Ramos (cell line): ENCODE data around the gene VGLL4.
"Not testable (repeated sequence)": the region's sequence is repeated elsewhere in the genome, so short reads cannot be mapped to it uniquely, and the experiment has no call there.

ENCODE experiments used
- in situ Hi-C: fragments of 300-500 bp; cut with MboI; formaldehyde crosslinking; loops from one replicate; pipeline ENCODE4 v1.14.3; 2022; ENCODE audit warnings: low sequenced_read_pairs; ENCODE audit not compliant: unreplicated experiment

Gene VGLL4

DNA sequence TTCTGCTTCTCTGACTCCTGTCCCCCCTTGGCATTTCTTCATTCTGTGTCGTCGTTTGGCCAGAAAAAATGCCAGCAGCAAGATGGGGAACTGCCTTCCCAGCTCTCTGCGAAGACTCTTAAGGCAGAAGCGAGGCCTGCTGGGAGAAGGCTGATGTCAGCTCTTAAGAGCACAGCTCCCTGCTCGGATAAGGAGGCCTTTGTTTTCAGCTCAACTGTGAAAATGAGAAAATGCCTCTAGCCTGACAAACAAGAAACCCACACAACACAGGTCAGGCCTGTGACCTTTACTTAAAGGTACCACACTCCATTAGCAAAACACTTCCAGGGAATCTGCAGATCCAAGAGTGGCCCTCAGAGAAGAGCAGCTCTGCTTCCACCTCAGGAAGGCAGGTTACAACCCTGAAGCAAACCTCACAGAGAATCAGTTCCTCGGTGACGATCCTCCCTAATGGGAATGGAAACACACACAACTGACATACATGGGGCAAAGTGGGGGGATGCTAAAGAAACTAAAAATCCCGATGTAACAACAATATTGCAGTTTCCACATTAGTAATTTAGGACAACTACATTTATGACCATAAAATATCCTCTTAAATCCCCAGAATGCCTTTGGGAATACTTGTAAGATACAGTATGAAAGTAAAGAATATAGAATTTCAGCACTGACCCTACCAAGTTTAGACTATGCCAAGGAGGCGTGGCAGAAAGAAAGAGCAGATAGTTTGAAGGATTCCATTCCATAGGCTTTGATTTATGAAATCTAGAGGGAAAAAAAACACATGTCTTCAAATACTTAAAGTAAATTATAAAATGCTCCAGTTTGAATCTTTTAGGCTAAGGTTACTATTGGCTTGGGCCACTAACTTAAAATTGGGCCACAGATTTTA is 52.1 kb downstream of the VGLL4 start:
- in situ Hi-C loops: no loop called here

DNA sequence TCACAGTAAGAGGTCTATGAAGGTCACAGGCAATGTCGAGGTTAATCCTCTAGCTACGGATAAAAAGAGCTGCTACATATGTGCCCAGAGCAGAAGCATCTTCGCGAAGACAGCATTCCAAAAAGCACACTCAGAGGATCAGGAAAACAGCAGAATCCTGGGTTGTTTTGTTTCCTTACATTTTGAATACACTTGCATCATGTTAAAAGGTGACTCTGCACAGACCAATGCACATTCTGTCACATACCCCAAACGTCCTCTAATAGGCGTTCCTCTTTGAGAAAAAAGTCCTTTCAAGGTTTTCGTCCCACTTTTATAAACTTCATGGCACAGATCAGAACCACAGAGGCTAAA is 52.7 kb downstream of the VGLL4 start:
- in situ Hi-C loops: no loop called here

DNA sequence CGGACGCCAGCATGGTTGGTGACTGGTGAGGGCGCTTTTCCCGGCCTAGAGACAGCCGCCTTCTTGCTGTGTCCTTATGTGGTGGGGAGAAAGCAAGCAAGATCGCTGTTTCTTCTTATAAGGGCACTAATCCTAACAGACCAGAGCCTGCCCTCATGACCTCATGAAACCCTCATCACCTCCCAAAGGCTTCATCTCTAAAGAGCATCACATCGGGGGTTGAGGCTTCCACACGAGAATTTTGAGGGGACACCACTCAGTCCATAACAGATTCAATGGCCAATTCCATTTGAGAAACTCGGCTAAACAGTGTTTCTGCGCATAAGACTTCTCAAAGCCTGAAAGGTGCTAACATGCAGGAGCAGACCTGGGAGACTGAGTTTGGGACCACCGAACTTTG is 54.0 kb downstream of the VGLL4 start:
- in situ Hi-C loops: no loop called here

DNA sequence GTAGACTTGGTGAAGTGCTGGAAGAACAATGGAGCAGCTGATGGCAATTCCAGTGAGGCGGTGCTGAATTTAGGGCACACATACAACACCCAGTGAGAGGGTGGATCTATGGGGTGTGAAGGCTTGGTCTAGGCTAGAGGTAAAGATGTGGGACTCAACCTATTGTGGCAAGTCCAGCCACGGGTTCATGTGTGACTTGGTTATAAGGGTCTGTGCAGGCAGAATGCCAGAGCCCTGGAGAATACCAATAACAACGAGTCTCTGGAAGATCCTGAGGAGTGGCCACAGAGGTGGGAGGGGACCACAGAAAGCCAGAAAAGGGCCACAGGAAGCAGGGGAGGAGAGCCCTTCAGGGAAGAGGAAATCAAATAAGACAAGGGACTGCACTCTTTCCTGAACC is 55.0 kb downstream of the VGLL4 start:
- in situ Hi-C loops: no loop called here

DNA sequence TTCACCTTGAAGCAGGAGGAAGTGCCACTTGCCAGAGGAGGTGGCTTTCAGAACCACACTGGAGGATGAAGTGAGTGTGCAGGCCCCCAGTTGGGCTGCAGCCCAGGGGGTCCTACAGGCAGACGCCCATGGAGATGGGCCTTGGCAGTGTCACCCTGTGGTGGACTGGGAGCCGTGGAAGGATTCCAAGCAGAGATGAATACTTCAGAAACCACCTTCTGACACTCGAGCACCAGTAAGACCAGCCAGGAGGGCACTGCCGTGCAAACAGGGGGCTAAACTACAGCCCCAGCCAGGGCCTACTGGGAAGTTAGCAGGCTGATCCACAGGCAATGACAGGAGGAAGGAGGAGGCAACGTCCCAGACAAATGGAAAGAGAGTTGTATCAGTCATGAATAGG is 55.4 kb downstream of the VGLL4 start:
- in situ Hi-C loops: no loop called here

DNA sequence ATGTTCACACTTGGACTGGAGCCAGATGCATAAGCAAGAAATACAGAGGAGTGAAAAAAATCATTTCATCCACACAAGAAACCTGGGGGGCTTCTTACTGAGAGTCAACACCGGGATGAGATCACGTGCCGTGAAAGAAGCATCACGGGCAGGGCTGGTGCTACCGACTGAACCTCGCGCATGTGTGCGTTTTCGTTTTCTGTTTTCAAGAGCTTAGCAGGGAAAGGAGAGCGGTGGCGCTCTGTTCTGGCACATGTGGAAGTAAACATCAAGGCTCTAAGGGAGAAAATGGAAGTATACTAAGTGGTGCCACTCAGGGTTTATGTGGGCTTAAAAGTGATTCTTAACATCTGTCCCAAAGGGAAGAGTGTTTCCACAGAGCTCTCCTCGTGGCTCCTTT is 55.9 kb downstream of the VGLL4 start:
- in situ Hi-C loops: no loop called here

DNA sequence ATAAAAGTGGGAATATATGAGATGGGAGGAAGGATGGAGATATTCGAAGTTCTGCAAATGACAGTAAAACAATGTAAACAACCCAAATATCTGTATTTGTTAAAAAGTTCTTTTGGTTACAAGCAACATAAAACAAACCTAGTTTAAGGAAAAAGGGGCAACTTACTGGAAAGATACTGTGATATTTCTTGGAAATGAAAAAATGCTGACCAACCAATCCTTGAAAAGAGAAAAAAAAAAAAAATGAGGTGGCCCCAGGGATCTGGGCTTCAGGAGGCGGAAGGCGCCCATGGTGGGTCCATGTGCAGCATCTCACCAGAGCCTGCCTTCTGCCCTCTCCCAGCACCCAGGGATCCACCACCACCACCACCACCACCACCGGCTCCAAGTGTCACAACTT is 59.1 kb downstream of the VGLL4 start:
- in situ Hi-C loops: no loop called here

DNA sequence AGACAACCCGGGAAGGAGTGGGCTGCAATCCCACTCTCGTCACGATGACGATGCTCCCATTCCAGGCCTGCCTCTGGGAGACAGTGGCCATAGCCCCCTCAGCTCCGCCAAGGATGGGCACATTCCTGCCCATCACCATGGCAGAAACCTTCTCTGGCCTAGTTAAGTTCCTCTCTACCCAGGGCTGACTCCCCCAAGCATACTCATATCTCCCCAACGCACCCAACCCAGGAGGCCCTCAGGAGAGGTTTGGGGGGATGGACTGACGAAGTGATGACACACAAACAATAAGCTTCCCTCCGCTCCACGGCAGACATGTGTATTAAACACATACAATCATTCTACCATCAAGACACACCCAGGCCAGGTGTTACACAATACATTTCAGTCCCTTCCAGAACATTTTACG is 60.1 kb downstream of the VGLL4 start:
- in situ Hi-C loops: no loop called here

DNA sequence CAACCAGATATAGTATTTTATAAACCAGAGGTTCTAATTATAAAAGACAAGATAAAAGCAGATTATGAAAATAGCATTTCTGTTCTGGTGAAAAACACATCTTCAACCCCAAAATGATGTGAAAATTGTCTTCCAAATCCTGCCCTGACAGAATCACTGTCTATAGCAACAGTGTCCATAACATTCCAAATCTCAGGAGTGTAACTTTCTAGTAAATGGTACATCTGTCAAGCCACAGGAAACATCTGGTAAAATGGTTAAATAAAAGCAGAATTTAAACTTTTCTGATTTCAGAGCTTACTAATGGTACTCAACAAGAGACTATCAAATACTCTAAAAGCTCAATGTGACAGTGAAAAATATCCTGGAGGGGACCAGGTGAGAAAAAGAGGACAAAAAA is 60.5 kb downstream of the VGLL4 start:
- in situ Hi-C loops: no loop called here

DNA sequence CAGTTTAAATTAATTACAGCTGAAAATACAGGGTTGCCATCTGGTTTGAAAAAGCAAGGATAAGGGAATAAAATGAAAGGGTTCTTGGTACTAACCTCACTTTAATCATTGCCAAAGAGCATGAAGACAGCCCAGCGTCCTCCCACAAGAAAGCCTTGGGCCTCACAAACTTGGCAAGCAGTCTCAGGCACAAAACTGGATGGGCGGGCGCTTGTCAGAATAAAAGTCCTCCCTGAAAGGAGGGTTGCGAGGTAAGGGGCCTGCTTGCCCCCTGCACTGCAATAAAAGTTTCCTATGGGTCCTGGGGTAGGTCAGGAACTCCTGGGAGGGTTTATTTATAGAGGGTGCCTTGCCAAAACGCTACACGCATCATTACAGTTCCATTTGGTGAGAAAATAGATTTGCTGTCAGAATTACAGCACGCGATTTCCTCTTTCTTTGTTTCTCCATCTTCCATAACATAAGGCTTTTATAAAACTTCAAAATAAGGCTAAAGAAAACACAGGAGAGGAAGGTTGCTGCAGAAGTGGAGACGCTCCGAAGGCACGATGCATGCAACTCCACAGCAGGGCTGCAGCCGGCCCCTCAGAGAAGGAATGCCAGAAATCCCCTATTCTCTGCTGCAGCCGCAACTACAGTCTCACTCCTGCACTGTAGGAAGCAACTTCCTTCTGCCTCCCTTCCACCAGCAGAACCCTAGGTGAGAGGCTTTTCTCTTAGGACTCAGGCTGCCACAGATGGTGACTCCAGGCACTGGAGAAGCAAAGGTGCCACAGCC is 61.3 kb downstream of the VGLL4 start:
- in situ Hi-C loops: no loop called here

DNA sequence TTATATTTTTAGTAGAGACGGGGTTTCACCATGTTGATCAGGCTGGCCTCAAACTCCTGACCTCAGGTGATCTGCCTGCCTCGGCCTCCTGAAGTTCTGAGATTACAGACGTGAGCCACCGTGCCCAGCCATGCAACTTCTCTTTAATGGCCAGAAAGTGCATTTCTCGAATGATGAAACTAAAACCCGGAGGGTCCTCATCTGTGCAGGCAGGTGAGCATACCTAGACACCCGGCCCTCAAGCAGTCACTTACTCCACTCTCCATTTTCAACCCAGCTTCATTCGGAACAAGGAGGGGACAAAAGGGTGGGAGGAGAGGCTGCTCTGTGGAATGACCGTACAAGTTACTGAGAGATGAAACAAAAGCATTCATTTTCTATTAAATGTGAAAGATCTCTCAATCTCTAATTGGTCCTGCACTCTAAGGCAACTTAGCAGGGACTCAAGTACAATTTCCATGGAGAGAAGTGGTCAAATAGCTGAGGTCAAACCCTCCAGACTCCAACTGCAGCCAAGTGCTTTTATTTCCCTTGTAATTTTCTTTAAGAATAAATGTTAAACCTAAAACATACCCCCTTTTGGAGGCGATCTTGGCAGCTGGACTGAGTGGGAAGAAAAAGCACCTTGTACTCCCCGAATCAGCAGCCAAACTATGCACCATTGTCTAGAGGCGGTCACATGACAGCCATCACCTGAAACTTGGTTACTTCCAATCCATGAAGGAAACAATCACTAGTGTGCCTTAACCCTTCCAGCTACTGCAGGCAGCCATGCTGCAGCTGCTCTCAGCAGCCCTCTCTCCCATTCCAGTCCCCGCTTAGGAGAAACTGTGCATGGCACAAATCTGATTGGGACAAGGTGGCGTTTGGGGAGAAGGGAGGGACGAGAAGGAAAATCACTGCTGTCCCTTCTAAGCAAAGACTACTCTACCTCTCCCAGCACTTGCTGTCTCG is 62.2 kb downstream of the VGLL4 start:
- in situ Hi-C loops: no loop called here

DNA sequence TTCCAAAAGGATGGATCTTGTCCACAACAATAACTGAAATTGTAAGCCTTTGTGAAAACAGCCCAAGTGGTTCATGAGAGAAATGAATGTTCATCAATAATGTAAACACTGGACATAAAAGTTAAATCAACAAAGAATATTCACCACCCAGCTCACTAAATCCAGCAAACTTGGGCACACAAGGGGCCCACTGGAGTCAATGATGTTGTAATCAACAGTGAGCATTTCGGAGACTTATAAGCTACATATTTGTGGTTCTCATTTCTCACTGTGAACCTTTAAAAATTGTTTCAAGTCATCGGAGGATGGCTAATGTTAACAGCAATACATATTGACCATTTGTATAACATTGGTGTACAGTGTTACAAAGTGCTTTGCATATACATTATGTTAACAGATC is 63.1 kb downstream of the VGLL4 start:
- in situ Hi-C loops: no loop called here

DNA sequence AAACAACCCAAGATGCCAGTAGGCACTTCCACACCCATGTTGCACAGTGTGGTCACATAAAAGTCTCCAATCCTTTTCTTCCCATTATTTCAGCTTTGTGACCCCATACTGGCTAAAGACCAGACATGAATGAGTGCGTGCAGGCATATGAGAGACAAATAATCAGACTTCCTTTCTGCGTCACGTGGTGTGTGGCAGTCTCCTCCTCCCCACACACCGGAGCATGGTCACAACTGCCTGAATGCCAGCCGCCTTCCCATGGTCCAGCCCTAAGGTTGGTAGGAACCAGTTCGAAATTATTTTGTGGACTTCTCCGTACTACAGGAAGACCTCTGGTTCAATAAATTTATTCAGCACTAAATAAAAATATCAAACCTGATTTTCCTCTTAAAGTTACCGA is 65.5 kb downstream of the VGLL4 start:
- in situ Hi-C loops: no loop called here

DNA sequence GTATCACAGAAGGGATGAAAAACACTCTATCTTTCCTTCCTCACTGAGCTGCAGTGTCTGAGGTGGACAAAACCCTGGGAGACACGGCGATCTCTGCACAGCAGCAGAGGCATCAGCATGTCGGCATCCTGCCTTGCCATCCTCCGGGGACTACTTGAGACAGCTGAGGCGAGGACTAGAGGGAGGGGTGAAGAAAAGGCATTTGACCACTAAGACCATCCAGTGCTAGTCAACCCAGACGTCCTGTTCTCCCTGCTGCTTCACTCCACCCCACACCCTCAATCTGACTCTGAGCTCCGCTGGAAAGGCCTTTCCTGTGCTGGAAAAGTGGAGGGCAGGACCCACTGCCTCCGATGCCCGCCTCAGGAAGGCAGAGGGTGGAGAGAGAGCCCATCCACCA is 67.3 kb downstream of the VGLL4 start:
- in situ Hi-C loops: no loop called here

DNA sequence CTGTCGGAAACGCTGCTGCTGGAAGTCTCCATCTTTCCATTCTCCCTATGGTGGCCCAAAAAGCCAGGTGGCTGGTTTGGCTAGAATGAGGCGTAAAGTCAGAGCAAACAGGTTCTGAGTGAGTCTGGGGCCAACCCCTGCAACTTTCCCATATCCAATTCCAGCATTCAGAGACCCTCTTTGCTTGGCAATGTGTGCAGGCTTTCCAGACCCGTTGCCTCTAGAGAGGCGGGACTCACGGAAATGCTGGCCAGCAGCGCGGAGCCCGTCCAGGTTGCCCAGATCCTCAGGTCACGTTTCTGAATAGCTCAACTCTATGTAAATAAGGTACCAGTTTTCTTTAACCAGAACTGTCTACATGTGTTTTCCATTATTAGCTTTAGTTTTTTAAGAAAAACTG is 68.0 kb downstream of the VGLL4 start:
- in situ Hi-C loops: no loop called here

DNA sequence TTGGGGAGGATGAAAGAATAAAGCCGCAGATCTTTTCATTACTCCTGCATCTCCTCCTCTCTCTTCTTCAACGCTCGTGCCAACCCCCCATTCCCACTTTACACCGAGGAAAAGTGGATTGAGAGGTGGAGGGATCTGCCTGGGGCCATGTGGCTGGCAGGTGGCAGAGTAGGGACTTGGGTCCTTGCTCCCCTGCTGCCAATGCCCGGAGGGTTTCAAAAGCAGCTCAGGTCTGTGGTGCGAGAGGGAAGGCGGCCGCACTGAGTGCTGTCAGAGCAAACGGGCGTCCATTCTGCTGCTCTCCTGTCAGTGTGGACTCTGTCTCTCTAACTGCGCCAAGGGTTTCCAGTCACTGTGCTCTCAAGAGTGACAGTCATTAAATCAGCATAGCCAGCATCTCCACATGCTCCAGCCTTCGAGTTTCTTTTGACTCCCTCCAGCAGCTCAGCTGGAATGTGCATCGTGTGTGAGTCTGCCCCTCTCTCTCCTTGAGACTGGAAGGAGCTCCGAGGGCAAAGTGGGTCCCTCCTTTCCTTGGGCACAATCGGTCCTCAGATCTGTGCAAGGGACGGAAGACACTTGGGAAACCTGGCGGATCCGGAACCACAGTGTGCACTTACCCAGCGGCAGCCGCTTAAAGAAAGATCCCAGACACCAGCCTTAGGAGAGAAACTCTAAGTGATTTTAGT is 68.6 kb downstream of the VGLL4 start:
- in situ Hi-C loops: no loop called here

DNA sequence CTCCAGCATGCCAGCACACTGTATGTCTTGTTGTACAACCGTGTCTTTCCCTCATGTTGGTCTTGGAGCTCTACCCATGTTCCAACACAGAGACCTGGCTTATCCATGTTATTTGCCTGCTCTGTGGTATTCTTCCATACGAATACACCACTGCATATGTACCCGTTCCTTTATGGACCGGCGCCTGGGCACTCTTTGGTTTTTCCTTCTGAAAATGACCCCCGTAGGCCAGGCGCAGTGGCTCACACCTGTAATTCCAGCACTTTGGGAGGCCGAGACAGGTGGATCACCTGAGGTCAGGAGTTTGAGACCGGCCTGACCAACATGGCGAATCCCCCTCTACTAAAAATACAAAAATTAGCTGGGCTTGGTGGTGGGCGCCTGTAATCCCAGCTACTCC is 71.1 kb downstream of the VGLL4 start:
- in situ Hi-C loops: not testable (repeated sequence)

DNA sequence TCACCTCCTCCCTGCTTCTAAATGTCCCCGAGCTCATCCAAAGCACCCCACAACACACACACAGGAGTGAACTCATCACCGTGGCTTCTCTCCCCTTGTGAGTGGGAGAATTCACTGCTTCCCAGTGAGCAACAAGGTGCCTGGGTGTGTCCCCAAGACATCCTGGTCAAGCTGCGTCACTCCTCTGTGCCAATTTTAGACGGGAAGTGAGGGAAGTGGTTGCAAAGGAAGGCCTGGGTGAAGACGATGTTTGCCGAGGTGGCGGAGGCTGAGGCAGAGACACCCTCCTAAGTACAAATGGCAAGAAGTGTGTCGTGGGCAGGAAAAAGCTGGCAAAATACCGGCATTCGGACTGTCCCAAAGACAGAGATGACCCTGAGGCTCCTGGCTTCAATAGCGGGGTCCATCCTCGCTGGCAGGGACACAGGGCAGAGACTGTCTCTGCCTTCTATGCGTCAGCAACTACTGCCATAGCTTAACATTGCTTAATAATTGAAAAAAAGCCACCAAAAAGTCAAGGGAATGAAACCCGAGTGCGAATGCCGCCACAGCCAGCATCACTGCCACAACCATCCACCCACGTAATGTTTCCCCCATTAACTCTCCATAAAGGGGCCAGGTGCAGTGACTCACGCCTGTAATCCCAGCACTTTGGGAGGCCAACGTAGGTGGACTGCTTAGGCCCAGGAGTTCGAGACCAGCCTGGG is 72.8 kb downstream of the VGLL4 start:
- in situ Hi-C loops: no loop called here

DNA sequence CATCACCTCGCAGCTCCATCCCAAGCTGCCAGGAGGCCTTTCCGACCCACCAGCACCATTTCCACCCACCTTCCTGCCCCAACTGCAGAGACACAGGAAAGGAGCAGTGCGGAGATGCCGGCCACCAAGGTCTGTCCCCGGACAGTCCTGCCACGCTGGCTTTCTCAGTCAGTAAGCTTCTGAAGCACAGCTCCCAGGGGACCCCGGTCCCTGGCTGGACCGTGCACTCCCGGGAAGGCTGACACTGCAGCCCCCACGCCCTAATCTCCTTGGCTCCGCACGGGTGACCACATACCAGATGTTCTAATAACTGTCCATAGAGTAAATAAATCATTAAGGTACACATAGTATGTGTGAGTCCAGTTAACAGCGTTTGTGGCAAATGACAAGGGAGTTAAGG is 73.5 kb downstream of the VGLL4 start:
- in situ Hi-C loops: no loop called here
